Osteoblast (primary cell): Measurements from ENCODE around the gene SCN7A. TPM values are rescaled to one million over a fixed set of nuclear protein-coding genes. Genes with fewer than 3 reads are reported as not detected.

Source experiments
- DNase-seq: peaks from one replicate; pipeline ENCODE4 v3.0.0; 2011; ENCODE audit warnings: low spot score, mixed read lengths; ENCODE audit not compliant: insufficient read length; ENCODE audit errors: missing footprints
- H2AFZ ChIP-seq: 2 replicates; pipeline ENCODE4 v1.6.0; 2011; ENCODE audit warnings: mild to moderate bottlenecking, low read length
- H3K27ac ChIP-seq: 2 replicates; pipeline ENCODE4 v1.5.1; 2011; ENCODE audit warnings: mild to moderate bottlenecking, low read depth, low read length, moderate library complexity
- H3K27me3 ChIP-seq: 2 replicates; pipeline ENCODE4 v1.6.0; 2012; ENCODE audit warnings: mild to moderate bottlenecking, control low read depth, inconsistent platforms, low read length, moderate library complexity; ENCODE audit not compliant: insufficient read depth
- H3K36me3 ChIP-seq: 2 replicates; pipeline ENCODE4 v1.5.1; 2011; ENCODE audit warnings: mild to moderate bottlenecking, low read length, control low read depth, moderate library complexity; ENCODE audit not compliant: insufficient read depth
- H3K4me1 ChIP-seq: 2 replicates; pipeline ENCODE4 v1.5.1; 2011; ENCODE audit warnings: mild to moderate bottlenecking, low read length, control low read depth, moderate library complexity; ENCODE audit not compliant: insufficient read depth
- H3K4me2 ChIP-seq: 2 replicates; pipeline ENCODE4 v1.6.0; 2011; ENCODE audit warnings: mild to moderate bottlenecking, low read length; ENCODE audit not compliant: insufficient read depth
- H3K4me3 ChIP-seq: fragments of 200-600 bp; sonication (generic); 3 replicates; pipeline ENCODE4 v1.5.1; 2012; ENCODE audit warnings: mild to moderate bottlenecking, low read length, inconsistent platforms; ENCODE audit not compliant: insufficient read depth
- H3K79me2 ChIP-seq: 2 replicates; pipeline ENCODE4 v1.6.0; 2012; ENCODE audit warnings: mild to moderate bottlenecking, low read length, control low read depth, inconsistent platforms; ENCODE audit not compliant: insufficient read depth
- H3K9me3 ChIP-seq: 2 replicates; pipeline ENCODE4 v1.5.1; 2011; ENCODE audit warnings: low read depth, low read length, control low read depth
- H4K20me1 ChIP-seq: 2 replicates; pipeline ENCODE4 v1.6.0; 2012; ENCODE audit warnings: mild to moderate bottlenecking, low read length, control low read depth; ENCODE audit not compliant: insufficient read depth
- total RNA-seq: library from RNA; depleted of rRNA; stranded (reverse); fragments of >200 nt; gene quantifications from 2 replicates; pipeline ENCODE4 v1.2.3, GENCODE V29; 2012
- TF ChIP-seq, protein P1 (sequence below): IDR thresholded peaks from 2 replicates; pipeline ENCODE4 v1.5.1; 2011; ENCODE audit warnings: mild to moderate bottlenecking, low read depth, low read length, moderate library complexity; ENCODE audit errors: extremely low read depth

The SCN7A gene
- total RNA-seq, 1 donor = not detected

DNA sequence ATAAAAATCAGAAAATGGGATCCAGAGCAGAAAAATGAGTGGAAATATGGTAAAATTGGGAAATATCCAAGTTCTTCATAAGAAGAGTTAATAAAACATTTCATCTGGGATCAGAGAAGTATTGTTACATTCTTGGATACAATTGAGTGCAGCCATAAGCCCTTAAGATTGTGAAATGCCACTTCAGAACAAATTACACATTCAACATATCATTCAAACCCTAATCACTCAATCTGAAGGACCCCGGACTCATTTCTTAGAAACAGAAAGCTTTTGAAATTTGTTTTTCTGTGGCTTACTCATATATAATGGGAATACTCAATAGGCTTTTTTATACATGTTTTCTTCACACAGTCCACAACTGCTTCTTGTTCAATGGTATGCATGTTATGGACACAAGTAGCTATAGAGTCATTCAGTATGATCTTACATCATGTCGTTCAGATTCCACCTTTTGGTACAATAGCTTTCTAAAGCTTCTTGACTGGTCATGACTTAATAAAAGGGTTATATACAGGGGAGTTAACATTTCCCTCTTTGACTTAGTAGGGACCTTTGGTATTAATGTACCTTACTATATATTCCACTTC, 39.9 kb downstream of the SCN7A start:
- TF ChIP-seq, protein P1, sequence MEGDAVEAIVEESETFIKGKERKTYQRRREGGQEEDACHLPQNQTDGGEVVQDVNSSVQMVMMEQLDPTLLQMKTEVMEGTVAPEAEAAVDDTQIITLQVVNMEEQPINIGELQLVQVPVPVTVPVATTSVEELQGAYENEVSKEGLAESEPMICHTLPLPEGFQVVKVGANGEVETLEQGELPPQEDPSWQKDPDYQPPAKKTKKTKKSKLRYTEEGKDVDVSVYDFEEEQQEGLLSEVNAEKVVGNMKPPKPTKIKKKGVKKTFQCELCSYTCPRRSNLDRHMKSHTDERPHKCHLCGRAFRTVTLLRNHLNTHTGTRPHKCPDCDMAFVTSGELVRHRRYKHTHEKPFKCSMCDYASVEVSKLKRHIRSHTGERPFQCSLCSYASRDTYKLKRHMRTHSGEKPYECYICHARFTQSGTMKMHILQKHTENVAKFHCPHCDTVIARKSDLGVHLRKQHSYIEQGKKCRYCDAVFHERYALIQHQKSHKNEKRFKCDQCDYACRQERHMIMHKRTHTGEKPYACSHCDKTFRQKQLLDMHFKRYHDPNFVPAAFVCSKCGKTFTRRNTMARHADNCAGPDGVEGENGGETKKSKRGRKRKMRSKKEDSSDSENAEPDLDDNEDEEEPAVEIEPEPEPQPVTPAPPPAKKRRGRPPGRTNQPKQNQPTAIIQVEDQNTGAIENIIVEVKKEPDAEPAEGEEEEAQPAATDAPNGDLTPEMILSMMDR = no peak
- H3K4me2 ChIP-seq = no peak overlapping the region
- H3K36me3 ChIP-seq = no peaks in the 10 kb centered on the region

GRCh38 chr2:166451468-166451867, 42.6 kb downstream of the SCN7A start:
- TF ChIP-seq, protein P1 = no peak
- H3K9me3 ChIP-seq = no peaks in the 10 kb centered on the region
- no peak overlapping the region for H2AFZ ChIP-seq
- H3K79me2 ChIP-seq = no peaks in the 10 kb centered on the region
- peak; percentile 3 for DNase-seq
- H3K27me3 ChIP-seq = no peaks in the 10 kb centered on the region
- H4K20me1 ChIP-seq = no peaks in the 10 kb centered on the region
- H3K4me2 ChIP-seq = no peak overlapping the region
- H3K4me3 ChIP-seq = no peak overlapping the region
- H3K36me3 ChIP-seq = no peaks in the 10 kb centered on the region
- no peaks in the 10 kb centered on the region for H3K4me1 ChIP-seq
- H3K27ac ChIP-seq = no peak overlapping the region

More for the DNA sequence above, 39.9 kb downstream of the SCN7A start:
- H3K4me3 ChIP-seq = no peak overlapping the region
- no peaks in the 10 kb centered on the region for H4K20me1 ChIP-seq
- no peak overlapping the region for H3K27ac ChIP-seq
- no peaks in the 10 kb centered on the region for H3K9me3 ChIP-seq
- no peaks in the 10 kb centered on the region for H3K4me1 ChIP-seq
- H3K79me2 ChIP-seq = no peaks in the 10 kb centered on the region
- H2AFZ ChIP-seq = no peak overlapping the region
- no peaks in the 10 kb centered on the region for H3K27me3 ChIP-seq
- DNase-seq = no peak

GRCh38 chr2:166449439-166449838, 44.6 kb downstream of the SCN7A start:
- H3K27ac ChIP-seq = no peak overlapping the region
- no peaks in the 10 kb centered on the region for H3K27me3 ChIP-seq
- TF ChIP-seq, protein P1 = no peak
- no peak overlapping the region for H3K4me2 ChIP-seq
- H4K20me1 ChIP-seq = no peaks in the 10 kb centered on the region
- H3K9me3 ChIP-seq = no peaks in the 10 kb centered on the region
- H3K4me3 ChIP-seq = no peak overlapping the region
- DNase-seq = no peak
- no peaks in the 10 kb centered on the region for H3K4me1 ChIP-seq
- no peak overlapping the region for H2AFZ ChIP-seq
- no peaks in the 10 kb centered on the region for H3K79me2 ChIP-seq
- H3K36me3 ChIP-seq = no peaks in the 10 kb centered on the region

- Histone ChIP-seq H3K27ac (no peak overlapping the region), H3K9me3 (no peaks in the 10 kb centered on the region), H3K27me3 (no peaks in the 10 kb centered on the region), H3K79me2 (no peaks in the 10 kb centered on the region), H2AFZ (no peak overlapping the region), H4K20me1 (no peaks in the 10 kb centered on the region), H3K4me1 (no peaks in the 10 kb centered on the region), H3K4me2 (no peak overlapping the region), H3K4me3 (no peak overlapping the region), H3K36me3 (no peaks in the 10 kb centered on the region)
- TF ChIP-seq, protein P1 = no peak
- DNase-seq = no peak
Observed at GRCh38 chr2:166448106-166448505, 45.9 kb downstream of the SCN7A start.
